HL-60/S4 treated with retinoic acid at 250 ng/mL for 4 days and 3 days (cell line): ENCODE measurements around the gene CRELD2.
"Not testable (repeated sequence)": the region's sequence is repeated elsewhere in the genome, so short reads cannot be mapped to it uniquely, and the experiment has no call there.

Source experiments
- in situ Hi-C: fragments of 300-500 bp; cut with MboI; formaldehyde crosslinking; loops from 2 replicates; pipeline ENCODE4 v1.7.0; 2022; ENCODE audit warnings: low sequenced_read_pairs

The CRELD2 gene

GRCh38 chr22:49943405-49943765 lies 25.0 kb downstream of the CRELD2 start:
- in situ Hi-C loops: no loop called here

GRCh38 chr22:49943771-49944398 lies 25.5 kb downstream of the CRELD2 start:
- in situ Hi-C loops: no loop called here

- in situ Hi-C loops: no loop called here
Observed at GRCh38 chr22:49944399-49944891, 26.0 kb downstream of the CRELD2 start.

- in situ Hi-C loops: not testable (repeated sequence)
Observed at GRCh38 chr22:49945042-49945794, 26.8 kb downstream of the CRELD2 start.

GRCh38 chr22:49946612-49947295 lies 28.3 kb downstream of the CRELD2 start:
- in situ Hi-C loops: no loop called here

- in situ Hi-C loops: no loop called here
Observed at GRCh38 chr22:49947296-49947622, 28.8 kb downstream of the CRELD2 start.

GRCh38 chr22:49948116-49948957 lies 29.9 kb downstream of the CRELD2 start:
- in situ Hi-C loops: no loop called here

- in situ Hi-C loops: no loop called here
Observed at GRCh38 chr22:49948958-49949913, 30.8 kb downstream of the CRELD2 start.

GRCh38 chr22:49949914-49950292 lies 31.5 kb downstream of the CRELD2 start:
- in situ Hi-C loops: no loop called here

GRCh38 chr22:49950396-49950994 lies 32.1 kb downstream of the CRELD2 start:
- in situ Hi-C loops: no loop called here

GRCh38 chr22:49951000-49951677 lies 32.7 kb downstream of the CRELD2 start:
- in situ Hi-C loops: no loop called here

GRCh38 chr22:49951678-49951985 lies 33.2 kb downstream of the CRELD2 start:
- in situ Hi-C loops: no loop called here

- in situ Hi-C loops: no loop called here
Observed at GRCh38 chr22:49951986-49952896, 33.8 kb downstream of the CRELD2 start.

GRCh38 chr22:49953027-49953679 lies 34.7 kb downstream of the CRELD2 start:
- in situ Hi-C loops: no loop called here

GRCh38 chr22:49953680-49954344 lies 35.4 kb downstream of the CRELD2 start:
- in situ Hi-C loops: no loop called here

- in situ Hi-C loops: no loop called here
Observed at GRCh38 chr22:49954354-49954753, 35.9 kb downstream of the CRELD2 start.

GRCh38 chr22:49954991-49955580 lies 36.7 kb downstream of the CRELD2 start:
- in situ Hi-C loops: no loop called here
